Stimulated activated CD4-positive, alpha-beta T cell treated with anti-CD3 and anti-CD28 coated beads, Interleukin-1b, Interleukin-23, amount 100 ng/mL, for 4 hours (primary cell): Measurements from ENCODE around the gene DNPH1.
A peak's percentile ranks its signal among the peaks of the same experiment; 100 is the strongest.

Experiments
- DNase-seq, 2 donors: peaks; one replicate each; pipeline ENCODE4 v3.0.0-alpha.2; 2020; ENCODE audit warnings: low read depth in 2 of 2

DNPH1 gene

GRCh38 chr6:43211955-43212354, 17.3 kb downstream of the DNPH1 start:
- no peak for DNase-seq

DNA sequence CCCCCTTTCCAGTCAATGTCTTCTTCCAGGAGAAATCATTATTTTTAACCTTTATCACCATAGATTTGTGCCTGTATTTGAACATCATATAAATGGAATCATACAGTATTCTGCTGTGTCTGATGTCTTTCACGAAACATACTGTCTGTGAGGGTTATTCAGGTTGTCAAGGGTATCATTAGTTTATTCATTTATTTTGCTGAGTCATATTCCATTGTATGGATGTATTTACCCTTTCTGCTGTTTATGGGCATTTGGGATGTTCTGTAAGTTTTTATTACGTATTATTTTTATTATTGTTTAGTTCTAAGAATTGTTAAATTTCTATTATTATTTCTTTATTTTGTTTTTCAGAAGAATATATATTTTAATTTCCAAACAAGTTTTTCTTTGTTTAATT, 22.0 kb downstream of the DNPH1 start:
- no peak for DNase-seq

GRCh38 chr6:43205849-43206248, 23.4 kb downstream of the DNPH1 start:
- DNase-seq = no peak

DNA sequence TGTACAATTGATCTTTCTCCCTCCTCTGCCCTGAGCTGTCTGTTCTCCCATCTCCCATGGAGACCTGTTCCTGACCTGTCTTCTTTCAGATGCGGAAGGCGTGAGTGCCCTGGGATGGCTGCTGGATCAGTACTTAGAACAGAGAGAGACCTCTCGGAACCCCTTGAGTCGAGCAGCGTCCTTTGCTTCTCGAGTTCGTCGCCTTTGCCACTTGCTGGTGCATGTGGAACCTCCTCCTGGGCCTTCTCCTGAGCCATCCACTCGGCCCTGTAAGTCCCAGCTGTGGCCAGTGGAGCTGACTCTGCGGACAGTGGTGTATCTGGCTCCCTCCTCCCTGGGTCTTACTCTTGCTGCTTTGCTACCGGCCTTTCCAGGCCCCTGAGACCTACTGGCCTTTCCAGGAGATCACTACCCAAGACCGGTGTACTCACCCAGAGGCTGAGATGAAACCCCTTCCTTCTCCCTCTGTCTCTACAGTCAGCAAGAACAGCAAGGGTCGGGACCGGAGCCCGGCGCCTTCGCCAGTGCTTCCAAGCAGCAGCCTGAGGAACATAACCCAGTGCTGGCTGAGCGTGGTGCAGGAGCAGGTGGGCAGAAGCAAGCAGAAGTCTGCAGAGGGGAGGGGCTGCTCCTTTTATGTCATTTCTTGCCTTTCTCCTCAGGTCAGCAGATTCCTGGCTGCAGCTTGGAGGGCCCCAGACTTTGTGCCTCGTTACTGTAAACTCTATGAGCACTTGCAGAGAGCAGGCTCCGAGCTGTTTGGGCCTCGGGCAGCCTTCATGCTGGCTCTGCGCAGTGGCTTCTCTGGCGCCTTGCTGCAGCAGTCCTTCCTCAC, 24.8 kb downstream of the DNPH1 start:
- no peak for DNase-seq

GRCh38 chr6:43203718-43204095, 25.6 kb downstream of the DNPH1 start:
- DNase-seq = no peak

- DNase-seq = no peak
Measured at GRCh38 chr6:43203029-43203717, 26.1 kb downstream of the DNPH1 start.

- DNase-seq = no peak
Measured at GRCh38 chr6:43202451-43202850, 26.8 kb downstream of the DNPH1 start.

GRCh38 chr6:43200541-43200940, 28.7 kb downstream of the DNPH1 start:
- no peak for DNase-seq

- DNase-seq = no peak
Measured at GRCh38 chr6:43199912-43200311, 29.4 kb downstream of the DNPH1 start.

GRCh38 chr6:43196337-43196736, 32.9 kb downstream of the DNPH1 start:
- no peak for DNase-seq

DNA sequence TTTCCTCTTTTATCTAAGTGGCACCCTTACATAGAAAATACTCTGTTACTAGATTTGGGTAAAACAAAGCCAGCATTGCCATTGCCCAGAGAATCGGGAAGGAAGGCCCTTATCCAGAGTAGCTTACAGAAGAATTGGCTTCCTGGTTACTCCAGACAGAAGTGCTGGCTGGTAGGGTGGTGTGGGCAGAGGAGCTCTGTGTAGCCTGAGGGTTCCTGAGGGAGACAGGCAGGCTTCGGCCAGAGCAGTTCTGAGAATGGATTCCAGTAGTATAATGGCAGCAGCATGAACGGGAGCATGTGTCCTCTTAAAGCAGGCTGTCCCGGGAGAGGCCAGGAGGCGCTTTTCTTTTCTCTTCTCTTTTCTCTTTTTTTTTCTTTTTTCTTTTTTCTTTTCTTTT, 35.4 kb downstream of the DNPH1 start:
- DNase-seq = no peak

GRCh38 chr6:43192911-43193310, 36.4 kb downstream of the DNPH1 start:
- DNase-seq = no peak

DNA sequence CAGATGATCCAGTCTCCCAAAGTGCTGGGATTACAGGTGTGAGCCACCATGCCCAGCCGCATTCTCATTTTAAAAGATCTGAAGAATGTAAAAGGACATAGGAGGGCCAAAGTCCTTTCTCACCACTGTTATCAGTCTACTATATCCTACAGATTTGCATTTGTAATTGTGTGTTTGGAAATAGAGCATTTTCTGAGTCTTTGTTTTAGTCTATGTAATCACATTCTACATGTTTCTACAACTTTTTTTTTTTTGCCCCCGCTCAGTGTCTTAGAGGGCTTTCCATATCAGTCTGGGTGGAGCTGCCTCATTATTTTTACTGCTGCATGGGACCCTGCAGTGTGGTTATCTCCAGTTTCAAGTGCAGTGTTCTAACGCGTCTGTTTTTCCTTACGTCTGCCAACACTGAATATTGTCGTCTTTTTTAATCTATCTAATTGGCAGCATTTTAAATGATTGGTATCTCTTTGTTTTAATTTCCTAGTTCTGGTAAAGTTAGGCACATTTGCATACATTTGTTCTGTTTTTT, 39.4 kb downstream of the DNPH1 start:
- DNase-seq = no peak

DNA sequence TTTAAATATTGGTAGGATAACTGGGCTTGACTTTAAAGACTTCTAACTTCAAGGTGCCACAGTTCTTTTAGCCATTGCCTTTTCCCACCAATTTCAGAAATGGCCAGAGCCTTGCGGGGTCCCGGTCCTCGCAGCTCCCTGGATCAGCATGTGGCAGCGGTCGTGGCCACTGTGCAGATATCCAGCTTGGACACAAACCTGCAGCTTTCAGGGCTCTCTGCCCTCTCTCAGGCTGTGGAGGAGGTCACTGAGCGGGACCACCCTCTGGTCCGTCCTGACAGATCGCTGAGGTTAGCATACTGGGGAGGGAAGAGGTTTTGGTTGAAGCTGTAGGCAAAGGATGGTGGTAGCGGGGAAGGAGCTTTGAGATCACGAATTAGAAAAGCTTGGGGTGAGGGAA, 40.9 kb downstream of the DNPH1 start:
- no peak for DNase-seq

GRCh38 chr6:43187821-43188220, 41.5 kb downstream of the DNPH1 start:
- no peak for DNase-seq

GRCh38 chr6:43186706-43187105, 42.6 kb downstream of the DNPH1 start:
- no peak for DNase-seq

DNA sequence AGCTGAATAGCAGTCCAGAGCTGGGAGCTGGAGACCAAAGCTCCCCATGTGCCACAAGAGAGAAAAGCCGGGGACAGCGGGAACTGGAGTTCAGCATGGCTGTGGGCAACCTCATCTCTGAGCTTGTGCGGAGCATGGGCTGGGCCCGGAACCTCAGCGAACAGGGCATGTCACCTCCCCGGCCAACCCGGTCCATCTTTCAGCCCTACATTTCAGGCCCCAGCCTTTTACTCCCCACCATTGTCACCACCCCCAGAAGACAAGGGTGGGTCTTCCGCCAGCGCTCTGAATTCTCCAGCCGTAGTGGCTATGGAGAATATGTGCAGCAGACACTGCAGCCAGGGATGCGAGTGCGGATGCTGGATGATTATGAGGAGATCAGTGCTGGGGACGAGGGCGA, 43.3 kb downstream of the DNPH1 start:
- no peak for DNase-seq

- no peak for DNase-seq
Measured at GRCh38 chr6:43185391-43185985, 43.8 kb downstream of the DNPH1 start.

- DNase-seq = no peak
Measured at GRCh38 chr6:43184268-43184985, 44.9 kb downstream of the DNPH1 start.

DNA sequence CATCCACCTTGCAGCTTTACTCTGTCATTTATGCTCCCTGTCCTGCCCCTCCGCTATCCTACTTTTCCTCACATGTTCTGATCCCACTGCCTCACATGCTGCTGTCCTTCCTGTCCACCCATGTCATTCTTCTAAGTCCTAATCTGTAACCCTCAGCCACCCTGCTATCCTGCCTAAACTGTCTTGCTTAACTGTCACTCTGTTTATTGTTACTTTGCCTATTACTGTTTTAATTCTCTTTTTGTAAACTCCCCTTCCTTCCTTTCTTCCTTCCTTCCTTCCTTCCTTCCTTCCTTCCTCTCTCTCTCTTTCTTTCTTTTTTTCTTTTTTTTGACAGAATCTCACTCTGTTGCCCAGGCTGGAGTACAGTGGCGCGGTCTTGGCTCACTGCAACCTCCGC, 45.8 kb downstream of the DNPH1 start:
- no peak for DNase-seq

DNA sequence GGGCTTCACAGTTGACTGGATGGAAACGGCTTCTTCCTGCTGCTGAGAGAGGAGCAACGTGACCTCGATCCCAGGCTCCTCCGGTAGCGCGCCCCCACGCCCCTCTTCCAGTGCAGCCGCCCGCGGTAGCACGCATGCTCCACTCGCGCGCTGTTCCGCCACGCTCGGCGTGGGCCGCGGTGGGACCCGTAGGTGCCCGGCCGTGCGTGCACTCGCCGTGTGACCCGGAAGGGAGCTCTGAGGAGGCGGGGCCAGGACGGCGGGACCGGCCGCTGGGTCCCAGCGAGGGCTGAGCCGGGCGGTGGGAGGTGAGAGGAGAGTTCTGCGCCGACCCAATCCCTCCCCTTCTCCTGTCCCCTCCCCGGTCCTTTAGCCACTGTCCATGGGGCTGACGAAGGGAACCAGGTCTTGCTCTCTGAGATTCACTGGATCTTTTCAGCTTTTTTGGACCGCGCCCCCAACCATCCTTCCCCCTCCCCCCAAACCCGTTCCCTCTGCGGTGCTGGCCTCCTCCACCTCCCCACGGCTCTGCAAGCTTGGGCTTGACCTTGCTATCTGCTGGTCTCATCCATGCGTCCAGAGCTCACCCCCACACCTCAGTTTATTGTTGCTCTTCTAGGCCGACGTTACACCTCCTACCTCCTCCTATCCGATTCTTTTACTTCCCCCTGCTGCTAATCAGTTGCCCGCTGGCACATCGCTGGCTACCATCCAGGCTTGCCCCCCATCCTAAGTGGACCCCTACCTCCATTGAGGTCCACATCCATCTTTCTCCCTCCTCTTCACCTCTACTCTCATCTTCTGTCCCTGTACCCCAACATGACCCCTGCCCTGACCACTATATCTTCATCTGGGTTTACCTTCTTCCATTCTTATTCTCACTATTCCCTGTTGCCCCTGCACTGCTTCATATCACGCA, 47.1 kb downstream of the DNPH1 start, which contains the start of gene CUL9:
CUL9 (plus strand) TSS at position 255 of the 919 bp plus-strand sequence. CDS start 2,115 bp downstream, outside the sequence.
- DNase-seq = peak; percentile 59 to 76
